Measurements from ENCODE around the gene BMPR2.

GRCh38 chr2:202460119-202460518, 84.0 kb downstream of the BMPR2 start:
- TF ChIP-seq CTCF (IDR thresholded peaks at IDR 0.05) (no peak), EZH2 (IDR thresholded peaks at IDR 0.05; ENCODE audit: borderline replicate concordance, insufficient read depth, low read depth, low read length, poor library complexity, severe bottlenecking) (no peak)
